ENCODE results near the gene D2HGDH.

DNA sequence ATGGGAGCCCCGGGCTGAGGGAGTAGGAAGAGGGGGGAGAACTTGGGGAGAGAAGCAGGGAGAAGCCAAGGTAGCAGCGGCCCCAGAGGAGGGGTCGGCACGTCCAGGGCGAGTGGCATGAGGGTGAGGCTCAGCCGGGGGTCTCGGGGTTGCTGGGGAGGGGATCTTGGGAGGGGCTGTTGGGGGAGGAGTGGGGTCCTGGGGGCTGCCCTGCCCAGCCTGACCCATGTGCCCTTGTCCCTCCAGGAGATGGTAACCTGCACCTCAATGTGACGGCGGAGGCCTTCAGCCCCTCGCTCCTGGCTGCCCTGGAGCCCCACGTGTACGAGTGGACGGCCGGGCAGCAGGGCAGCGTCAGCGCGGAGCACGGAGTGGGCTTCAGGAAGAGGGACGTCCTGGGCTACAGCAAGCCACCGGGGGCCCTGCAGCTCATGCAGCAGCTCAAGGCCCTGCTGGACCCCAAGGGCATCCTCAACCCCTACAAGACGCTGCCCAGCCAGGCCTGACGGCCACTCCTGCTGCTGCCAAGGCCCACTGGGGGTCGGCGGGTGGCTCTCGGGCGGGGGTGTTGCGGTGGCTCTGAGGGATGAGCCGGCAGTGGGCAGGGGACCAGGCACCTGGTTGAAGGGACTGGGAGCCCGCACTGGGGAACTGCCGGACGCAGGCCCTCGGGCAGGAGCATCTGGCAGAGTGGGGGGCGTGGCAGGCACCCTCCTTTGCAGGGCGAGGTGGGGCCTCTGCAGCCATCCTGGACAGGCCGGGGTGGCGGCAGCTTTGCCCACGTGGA lies 33.2 kb downstream of the D2HGDH start:
- TF ChIP-seq EZH2phosphoT487 (IDR thresholded peaks at IDR 0.05; ENCODE audit: unreplicated experiment) = no peak
- TF ChIP-seq, protein P1, sequence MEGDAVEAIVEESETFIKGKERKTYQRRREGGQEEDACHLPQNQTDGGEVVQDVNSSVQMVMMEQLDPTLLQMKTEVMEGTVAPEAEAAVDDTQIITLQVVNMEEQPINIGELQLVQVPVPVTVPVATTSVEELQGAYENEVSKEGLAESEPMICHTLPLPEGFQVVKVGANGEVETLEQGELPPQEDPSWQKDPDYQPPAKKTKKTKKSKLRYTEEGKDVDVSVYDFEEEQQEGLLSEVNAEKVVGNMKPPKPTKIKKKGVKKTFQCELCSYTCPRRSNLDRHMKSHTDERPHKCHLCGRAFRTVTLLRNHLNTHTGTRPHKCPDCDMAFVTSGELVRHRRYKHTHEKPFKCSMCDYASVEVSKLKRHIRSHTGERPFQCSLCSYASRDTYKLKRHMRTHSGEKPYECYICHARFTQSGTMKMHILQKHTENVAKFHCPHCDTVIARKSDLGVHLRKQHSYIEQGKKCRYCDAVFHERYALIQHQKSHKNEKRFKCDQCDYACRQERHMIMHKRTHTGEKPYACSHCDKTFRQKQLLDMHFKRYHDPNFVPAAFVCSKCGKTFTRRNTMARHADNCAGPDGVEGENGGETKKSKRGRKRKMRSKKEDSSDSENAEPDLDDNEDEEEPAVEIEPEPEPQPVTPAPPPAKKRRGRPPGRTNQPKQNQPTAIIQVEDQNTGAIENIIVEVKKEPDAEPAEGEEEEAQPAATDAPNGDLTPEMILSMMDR (conservative IDR thresholded peaks at IDR 0.05; ENCODE audit: low read depth in 2 of 2) = no peak
- no peak for TF ChIP-seq POLR2AphosphoS5 (IDR thresholded peaks at IDR 0.05; ENCODE audit: low read depth)
- no peak for TF ChIP-seq STAT1 (IDR thresholded peaks at IDR 0.05; ENCODE audit: unreplicated experiment)
- no peak for TF ChIP-seq EZH2 (IDR thresholded peaks at IDR 0.05; ENCODE audit: low read depth, unreplicated experiment)
- no peak for TF ChIP-seq ZNF331 (CRISPR knock-in tag; IDR thresholded peaks at IDR 0.05; ENCODE audit: low read depth)
- TF ChIP-seq CREB1 (CRISPR knock-in tag; IDR thresholded peaks at IDR 0.05; ENCODE audit: low read depth) = no peak
- TF ChIP-seq, protein P2, sequence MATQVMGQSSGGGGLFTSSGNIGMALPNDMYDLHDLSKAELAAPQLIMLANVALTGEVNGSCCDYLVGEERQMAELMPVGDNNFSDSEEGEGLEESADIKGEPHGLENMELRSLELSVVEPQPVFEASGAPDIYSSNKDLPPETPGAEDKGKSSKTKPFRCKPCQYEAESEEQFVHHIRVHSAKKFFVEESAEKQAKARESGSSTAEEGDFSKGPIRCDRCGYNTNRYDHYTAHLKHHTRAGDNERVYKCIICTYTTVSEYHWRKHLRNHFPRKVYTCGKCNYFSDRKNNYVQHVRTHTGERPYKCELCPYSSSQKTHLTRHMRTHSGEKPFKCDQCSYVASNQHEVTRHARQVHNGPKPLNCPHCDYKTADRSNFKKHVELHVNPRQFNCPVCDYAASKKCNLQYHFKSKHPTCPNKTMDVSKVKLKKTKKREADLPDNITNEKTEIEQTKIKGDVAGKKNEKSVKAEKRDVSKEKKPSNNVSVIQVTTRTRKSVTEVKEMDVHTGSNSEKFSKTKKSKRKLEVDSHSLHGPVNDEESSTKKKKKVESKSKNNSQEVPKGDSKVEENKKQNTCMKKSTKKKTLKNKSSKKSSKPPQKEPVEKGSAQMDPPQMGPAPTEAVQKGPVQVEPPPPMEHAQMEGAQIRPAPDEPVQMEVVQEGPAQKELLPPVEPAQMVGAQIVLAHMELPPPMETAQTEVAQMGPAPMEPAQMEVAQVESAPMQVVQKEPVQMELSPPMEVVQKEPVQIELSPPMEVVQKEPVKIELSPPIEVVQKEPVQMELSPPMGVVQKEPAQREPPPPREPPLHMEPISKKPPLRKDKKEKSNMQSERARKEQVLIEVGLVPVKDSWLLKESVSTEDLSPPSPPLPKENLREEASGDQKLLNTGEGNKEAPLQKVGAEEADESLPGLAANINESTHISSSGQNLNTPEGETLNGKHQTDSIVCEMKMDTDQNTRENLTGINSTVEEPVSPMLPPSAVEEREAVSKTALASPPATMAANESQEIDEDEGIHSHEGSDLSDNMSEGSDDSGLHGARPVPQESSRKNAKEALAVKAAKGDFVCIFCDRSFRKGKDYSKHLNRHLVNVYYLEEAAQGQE (IDR thresholded peaks at IDR 0.05; ENCODE audit: unreplicated experiment) = no peak
- TF ChIP-seq JUNB (IDR thresholded peaks at IDR 0.05; ENCODE audit: unreplicated experiment) = no peak
